SU-DHL-6 (cell line): ENCODE data around the gene RABGEF1.
"Not testable (repeated sequence)": the region's sequence is repeated elsewhere in the genome, so short reads cannot be mapped to it uniquely, and the experiment has no call there.

Experiments used
- H2AFZ ChIP-seq: fragments of 200-600 bp; sonication (generic); 2 replicates; pipeline ENCODE4 v1.6.1; 2014; ENCODE audit warnings: low read depth, mild to moderate bottlenecking, moderate library complexity, mixed read lengths, antibody characterized with exemption, low read length; ENCODE audit not compliant: severe bottlenecking
- H3F3A ChIP-seq: fragments of 200-600 bp; shearing (Covaris generic); 2 replicates; pipeline ENCODE4 v1.6.0; 2016; ENCODE audit warnings: antibody characterized with exemption, mild to moderate bottlenecking; ENCODE audit not compliant: insufficient read depth
- H3K27ac ChIP-seq: fragments of 200-600 bp; sonication (generic); 2 replicates; pipeline ENCODE4 v1.5.1; 2016; ENCODE audit warnings: low read depth, mild to moderate bottlenecking, low read length, moderate library complexity, mixed read lengths
- H3K27me3 ChIP-seq: fragments of 200-600 bp; sonication (generic), shearing (Covaris generic); 2 replicates; pipeline ENCODE4 v1.6.0; 2014; ENCODE audit warnings: mild to moderate bottlenecking, low read length
- H3K36me3 ChIP-seq: fragments of 200-600 bp; sonication (generic); 2 replicates; pipeline ENCODE4 v1.6.1; 2014; ENCODE audit warnings: mild to moderate bottlenecking, low read length, mixed read lengths
- H3K4me2 ChIP-seq: fragments of 300-600, 200-600 bp; shearing (Covaris generic), sonication (generic); 2 replicates; pipeline ENCODE4 v1.6.0; 2014; ENCODE audit warnings: low read length, low read depth, mild to moderate bottlenecking; ENCODE audit not compliant: poor library complexity, severe bottlenecking
- H3K4me3 ChIP-seq: fragments of 200-600 bp; sonication (generic); 2 replicates; pipeline ENCODE4 v1.5.1; 2014; ENCODE audit warnings: antibody characterized with exemption, low read length, mild to moderate bottlenecking, mixed read lengths; ENCODE audit not compliant: insufficient read depth, poor library complexity, severe bottlenecking
- H3K79me2 ChIP-seq: fragments of 200-600 bp; sonication (generic); 2 replicates; pipeline ENCODE4 v1.6.1; 2014; ENCODE audit warnings: mild to moderate bottlenecking, low read length, moderate library complexity; ENCODE audit not compliant: insufficient read depth
- H3K9ac ChIP-seq: fragments of 200-600 bp; sonication (generic); 2 replicates; pipeline ENCODE4 v1.7.0; 2014; ENCODE audit warnings: mild to moderate bottlenecking, low read length
- H3K9me2 ChIP-seq: fragments of 200-600 bp; sonication (generic); replicated peaks from 2 replicates; pipeline ENCODE4 v1.6.1; 2014; ENCODE audit warnings: low read length; ENCODE audit not compliant: insufficient read depth
- H3K9me3 ChIP-seq: fragments of 200-600 bp; sonication (generic); 2 replicates; pipeline ENCODE4 v1.6.1; 2014; ENCODE audit warnings: low read length, mixed read lengths; ENCODE audit not compliant: insufficient read depth
- H4K20me1 ChIP-seq: fragments of 200-600 bp; sonication (generic); 2 replicates; pipeline ENCODE4 v1.6.1; 2014; ENCODE audit warnings: low read depth, mild to moderate bottlenecking, antibody characterized with exemption, low read length, moderate library complexity, mixed read lengths
- CTCF ChIP-seq: fragments of 200-600 bp; sonication (generic); IDR thresholded peaks from one replicate; pipeline ENCODE4 v1.5.1; 2017; ENCODE audit warnings: antibody characterized with exemption, mild to moderate bottlenecking, low read length, moderate library complexity; ENCODE audit not compliant: insufficient read depth, poor library complexity, severe bottlenecking
- EZH2phosphoT487 ChIP-seq: fragments of 200-600 bp; sonication (generic), shearing (Covaris generic); conservative IDR thresholded peaks from 2 replicates; pipeline ENCODE4 v1.6.1; 2018; ENCODE audit warnings: mild to moderate bottlenecking, antibody characterized with exemption, low read length, moderate library complexity, mixed read lengths

RABGEF1 gene

DNA sequence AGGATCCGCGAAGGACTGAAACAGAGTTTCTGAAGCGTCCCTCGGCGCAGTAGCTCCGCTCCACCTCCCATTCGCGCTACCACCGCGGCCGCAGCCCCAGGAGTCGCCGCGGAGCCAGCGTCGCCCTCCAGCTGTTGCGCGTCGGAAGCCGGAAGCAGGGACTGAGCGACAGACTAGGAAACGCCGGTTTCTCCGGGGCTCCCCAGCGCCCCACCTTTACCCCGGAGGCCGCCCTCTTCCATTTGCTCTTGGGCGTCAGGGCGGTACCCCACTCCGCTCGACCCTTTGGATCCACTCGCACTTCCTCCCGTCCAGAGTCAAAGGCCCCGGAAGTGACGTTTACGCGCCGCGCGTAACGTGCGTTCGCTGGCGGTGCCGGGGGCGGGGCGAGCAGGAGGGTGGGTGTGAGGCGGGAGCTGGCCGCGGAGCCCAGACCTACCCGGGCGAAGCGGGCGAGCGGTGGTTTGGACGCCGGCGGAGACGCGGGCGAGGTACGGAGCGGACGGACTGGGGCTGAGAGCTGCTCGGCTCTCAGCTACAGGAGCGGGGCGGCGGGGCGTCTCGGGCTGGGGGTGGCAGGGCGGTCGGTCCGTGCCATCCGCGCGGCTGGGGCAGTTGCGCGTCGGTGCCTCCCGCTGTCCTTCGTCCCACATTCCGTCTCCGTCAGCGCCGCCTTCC is at the start of gene RABGEF1:
Gene RABGEF1 (plus strand): TSS at position 432 of the 678 bp plus-strand sequence. CDS start 31,167 bp downstream, outside the sequence.
- peak within 1 kb of the TSS; percentile 61 for H2AFZ ChIP-seq
- peaks cover 35% of the 10 kb centered on the region for H3F3A ChIP-seq
- H3K27ac ChIP-seq = peak within 1 kb of the TSS; percentile 72
- H3K27me3 ChIP-seq = no peaks in the 10 kb centered on the region
- H3K9me3 ChIP-seq = no peaks in the 10 kb centered on the region
- H3K4me3 ChIP-seq = peak within 1 kb of the TSS; percentile 82
- H4K20me1 ChIP-seq = peaks cover 3% of the 10 kb centered on the region; the same call in 1 of the 2 replicates
- H3K4me2 ChIP-seq = peak within 1 kb of the TSS; percentile 68
- no peaks in the 10 kb centered on the region for H3K9me2 ChIP-seq
- H3K79me2 ChIP-seq = peaks cover 70% of the 10 kb centered on the region
- H3K9ac ChIP-seq = peak within 1 kb of the TSS; percentile 92
- TF ChIP-seq CTCF = no peak
- no peak for TF ChIP-seq EZH2phosphoT487
- no peaks in the 10 kb centered on the region for H3K36me3 ChIP-seq

GRCh38 chr7:66693331-66693730 is 47.2 kb upstream of the RABGEF1 start:
- Histone ChIP-seq H3K4me2 (no peak overlapping the region), H3K36me3 (no peaks in the 10 kb centered on the region), H2AFZ (no peak overlapping the region), H3K9me2 (no peaks in the 10 kb centered on the region), H3F3A (0 out of 2 replicates have a peak, but pooled peaks cover 6% of the 10 kb centered on the region), H4K20me1 (no peaks in the 10 kb centered on the region), H3K79me2 (peaks cover 3% of the 10 kb centered on the region), H3K9me3 (no peaks in the 10 kb centered on the region), H3K4me3 (no peak overlapping the region), H3K9ac (no peak overlapping the region), H3K27me3 (no peaks in the 10 kb centered on the region), H3K27ac (no peak overlapping the region)
- TF ChIP-seq CTCF (no peak), EZH2phosphoT487 (no peak)

DNA sequence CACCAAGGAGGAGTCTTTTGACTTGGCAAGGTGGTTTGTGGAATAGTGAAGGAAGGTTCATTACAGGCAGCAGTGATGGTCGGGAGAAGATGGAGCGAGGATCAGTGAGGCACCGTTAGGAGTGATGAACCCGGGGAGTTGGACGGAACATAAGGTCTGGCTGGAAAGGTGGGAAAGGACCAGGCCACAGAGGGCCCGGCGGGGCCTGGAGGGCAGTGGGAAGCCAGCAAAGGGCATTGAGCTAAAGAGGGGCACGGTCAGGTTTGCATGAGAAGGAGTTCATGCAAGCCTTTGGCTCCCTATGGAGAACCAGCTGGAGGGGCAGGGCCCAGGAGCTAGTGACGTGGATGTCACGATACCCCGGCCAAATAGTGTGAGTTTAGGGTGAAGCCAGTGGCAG is 46.2 kb upstream of the RABGEF1 start:
- Histone ChIP-seq H3K9ac (no peak overlapping the region), H3K4me3 (no peak overlapping the region), H3K79me2 (no peaks in the 10 kb centered on the region), H3K27ac (no peak overlapping the region), H3K9me3 (no peaks in the 10 kb centered on the region), H3K4me2 (no peak overlapping the region), H3F3A (0 out of 2 replicates have a peak, but pooled peaks cover 6% of the 10 kb centered on the region), H3K36me3 (no peaks in the 10 kb centered on the region), H4K20me1 (no peaks in the 10 kb centered on the region), H2AFZ (no peak overlapping the region), H3K27me3 (no peaks in the 10 kb centered on the region), H3K9me2 (no peaks in the 10 kb centered on the region)
- TF ChIP-seq EZH2phosphoT487 = no peak
- TF ChIP-seq CTCF = no peak

- not testable (repeated sequence) for H3K9me2 ChIP-seq, H3K9me3 ChIP-seq, H4K20me1 ChIP-seq, H3K4me2 ChIP-seq, H3K27me3 ChIP-seq, H3K27ac ChIP-seq, H3F3A ChIP-seq, H3K79me2 ChIP-seq, H2AFZ ChIP-seq, H3K4me3 ChIP-seq, H3K9ac ChIP-seq, H3K36me3 ChIP-seq
Measured at GRCh38 chr7:66695417-66695816, 45.1 kb upstream of the RABGEF1 start.

DNA sequence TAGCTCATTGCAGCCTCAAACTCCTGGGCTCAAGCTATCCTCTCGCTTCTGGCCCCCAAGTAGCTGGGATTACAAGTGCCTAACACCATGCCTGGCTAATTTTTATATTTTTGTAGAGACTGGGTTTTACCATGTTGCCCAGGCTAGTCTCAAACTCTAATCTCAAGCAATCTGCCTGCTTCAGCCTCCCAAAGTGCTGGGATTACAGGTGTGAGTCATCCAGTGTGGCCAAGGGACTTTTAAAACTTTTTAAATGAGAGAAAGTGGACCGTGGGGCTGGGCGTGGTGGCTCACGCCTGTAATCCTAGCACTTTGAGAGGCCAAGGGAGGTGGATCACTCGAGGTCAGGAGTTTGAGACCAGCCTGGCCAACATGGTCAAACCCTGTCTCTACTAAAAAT is 44.4 kb upstream of the RABGEF1 start:
- H3K79me2 ChIP-seq, H3F3A ChIP-seq, H3K27me3 ChIP-seq, H3K9ac ChIP-seq, H3K9me2 ChIP-seq, H3K9me3 ChIP-seq, H3K27ac ChIP-seq, H3K4me3 ChIP-seq, H4K20me1 ChIP-seq, H2AFZ ChIP-seq, H3K36me3 ChIP-seq, H3K4me2 ChIP-seq: not testable (repeated sequence)
